GM18519 (cell line): ENCODE measurements around the gene EMILIN1.
"Not testable (repeated sequence)": the region's sequence is repeated elsewhere in the genome, so short reads cannot be mapped to it uniquely, and the experiment has no call there.

Experiments
- ATAC-seq: cut with Tn5 transposase; IDR thresholded peaks from one replicate; pipeline ENCODE4 v1.9.1; 2021; ENCODE audit warnings: mild to moderate bottlenecking, moderate library complexity; ENCODE audit not compliant: unreplicated experiment, low FRiP score

Gene EMILIN1

DNA sequence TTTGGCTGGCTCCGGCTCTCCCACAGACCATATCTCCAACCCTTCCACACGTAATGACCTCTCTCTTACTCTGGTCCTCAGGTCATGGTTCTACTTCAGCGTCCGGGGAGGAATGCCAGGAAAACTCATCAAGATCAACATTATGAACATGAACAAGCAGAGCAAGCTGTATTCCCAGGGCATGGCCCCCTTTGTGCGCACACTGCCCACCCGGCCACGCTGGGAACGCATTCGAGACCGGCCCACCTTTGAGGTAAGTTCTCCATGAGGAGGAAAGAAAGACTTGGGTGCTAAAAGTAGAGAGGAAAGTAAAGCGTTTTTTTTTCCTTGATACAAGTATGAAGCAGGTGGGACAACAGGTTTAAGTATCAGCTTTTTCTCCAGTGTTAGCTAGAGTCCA is 25.1 kb upstream of the EMILIN1 start:
- no peak for ATAC-seq

DNA sequence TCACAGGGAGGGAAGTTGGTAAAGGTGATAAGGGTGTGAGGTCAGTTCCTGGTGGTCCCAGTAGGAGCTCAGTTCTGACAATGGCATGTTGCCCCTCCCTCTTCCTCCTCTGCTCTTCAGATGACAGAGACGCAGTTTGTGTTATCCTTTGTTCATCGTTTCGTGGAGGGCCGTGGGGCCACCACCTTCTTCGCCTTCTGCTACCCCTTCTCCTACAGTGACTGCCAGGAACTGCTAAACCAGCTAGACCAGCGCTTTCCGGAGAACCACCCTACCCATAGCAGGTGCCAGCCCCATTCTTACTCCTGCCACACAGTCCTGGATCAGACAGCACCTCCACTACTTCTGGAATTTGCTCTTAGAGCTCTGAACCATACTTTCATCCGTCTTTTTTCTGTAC is 24.6 kb upstream of the EMILIN1 start:
- ATAC-seq: no peak

DNA sequence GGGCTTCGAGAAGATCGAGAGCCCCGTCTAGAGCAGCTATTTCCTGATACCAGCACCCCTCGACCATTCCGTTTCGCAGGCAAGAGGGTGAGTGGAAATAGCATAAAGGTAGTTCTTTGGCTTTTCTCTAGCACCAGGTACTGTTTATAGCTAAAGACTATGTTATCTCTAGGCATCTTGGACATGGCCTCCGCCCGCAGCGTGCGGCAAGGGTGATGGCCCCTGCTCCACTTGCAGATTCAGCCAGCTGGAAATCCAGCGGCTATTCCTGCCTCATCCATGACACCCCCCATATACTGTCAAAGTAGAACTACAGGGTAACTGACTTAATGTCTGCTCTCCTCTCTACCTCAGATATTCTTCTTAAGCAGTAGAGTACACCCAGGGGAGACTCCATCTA is 23.7 kb upstream of the EMILIN1 start:
- no peak for ATAC-seq

DNA sequence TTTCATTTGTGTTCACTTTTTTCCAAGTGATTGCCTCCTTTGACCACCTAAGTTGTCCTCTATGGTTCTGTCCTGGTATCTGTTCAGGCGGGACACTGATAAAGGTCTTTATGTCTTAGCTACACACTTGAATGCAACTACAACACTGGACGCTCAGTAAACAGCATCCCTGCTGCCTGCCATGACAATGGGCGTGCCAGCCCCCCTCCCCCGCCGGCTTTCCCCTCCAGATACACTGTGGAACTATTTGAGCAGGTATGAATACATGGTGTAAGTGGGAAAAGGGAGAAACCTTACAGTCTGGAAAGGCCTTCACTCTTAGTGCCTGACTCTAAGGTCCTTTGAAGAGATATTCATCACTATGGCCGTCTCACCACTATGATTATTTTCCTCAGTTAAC is 21.2 kb upstream of the EMILIN1 start:
- ATAC-seq: no peak

DNA sequence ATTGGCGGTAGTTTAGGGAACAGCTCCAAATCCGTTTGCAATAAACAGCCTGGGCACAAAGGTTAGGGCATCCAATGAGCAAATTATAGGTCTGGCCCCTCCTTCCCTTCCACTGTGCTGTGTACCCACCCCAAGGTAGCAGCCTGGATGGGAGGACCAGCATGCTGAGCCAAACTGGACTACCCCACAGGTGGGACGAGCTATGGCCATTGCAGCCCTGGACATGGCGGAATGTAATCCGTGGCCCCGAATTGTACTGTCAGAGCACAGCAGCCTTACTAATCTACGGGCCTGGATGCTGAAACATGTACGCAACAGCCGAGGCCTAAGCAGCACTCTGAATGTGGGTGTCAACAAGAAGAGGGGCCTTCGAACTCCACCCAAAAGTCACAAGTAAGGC is 20.2 kb upstream of the EMILIN1 start:
- no peak for ATAC-seq

DNA sequence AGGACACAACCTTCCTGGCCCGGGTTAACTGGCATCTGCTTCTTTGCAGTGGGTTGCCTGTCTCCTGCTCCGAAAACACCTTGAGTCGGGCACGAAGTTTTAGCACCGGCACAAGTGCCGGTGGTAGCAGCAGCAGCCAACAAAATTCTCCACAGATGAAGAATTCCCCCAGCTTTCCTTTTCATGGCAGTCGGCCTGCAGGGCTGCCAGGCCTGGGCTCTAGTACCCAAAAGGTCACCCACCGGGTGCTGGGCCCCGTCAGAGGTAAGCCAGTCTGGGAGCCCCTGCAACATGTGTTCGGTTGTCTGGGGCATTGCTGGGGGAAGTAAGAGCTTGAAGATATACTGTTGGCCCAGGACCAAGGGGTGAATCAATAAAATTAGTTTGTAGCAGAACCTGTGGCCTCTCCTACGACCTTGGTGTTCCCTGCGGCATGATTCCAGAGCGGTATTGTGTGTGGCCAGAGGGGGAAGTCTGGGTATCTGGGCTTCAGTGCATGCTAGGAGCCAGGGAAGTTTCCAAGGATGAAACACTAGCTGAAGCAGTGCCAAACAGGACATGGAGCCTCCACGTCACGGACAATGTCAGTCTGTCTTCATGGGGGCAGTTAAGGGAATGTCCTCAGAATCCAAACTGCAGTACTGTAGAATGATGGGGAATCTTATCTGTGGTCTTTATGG is 19.1 kb upstream of the EMILIN1 start:
- no peak for ATAC-seq

DNA sequence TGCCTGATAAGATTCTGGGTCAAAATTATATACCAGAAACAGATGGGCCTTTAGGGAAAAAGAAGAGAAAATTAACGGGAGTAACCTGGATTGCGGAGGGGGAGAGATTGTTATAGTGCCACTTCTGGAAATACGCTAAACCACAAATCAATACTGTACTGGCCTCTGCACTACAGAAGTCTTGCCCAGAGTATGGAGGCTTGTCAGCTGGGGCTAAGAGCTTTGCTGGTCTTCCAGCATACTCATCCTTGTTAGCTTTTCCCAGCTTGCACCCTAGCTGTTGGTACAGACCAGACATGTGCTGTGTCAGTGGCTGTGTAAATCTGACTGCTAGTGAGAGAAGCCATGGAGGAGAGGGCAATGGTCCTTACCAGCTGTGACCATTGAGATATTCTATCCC is 18.1 kb upstream of the EMILIN1 start:
- no peak for ATAC-seq

DNA sequence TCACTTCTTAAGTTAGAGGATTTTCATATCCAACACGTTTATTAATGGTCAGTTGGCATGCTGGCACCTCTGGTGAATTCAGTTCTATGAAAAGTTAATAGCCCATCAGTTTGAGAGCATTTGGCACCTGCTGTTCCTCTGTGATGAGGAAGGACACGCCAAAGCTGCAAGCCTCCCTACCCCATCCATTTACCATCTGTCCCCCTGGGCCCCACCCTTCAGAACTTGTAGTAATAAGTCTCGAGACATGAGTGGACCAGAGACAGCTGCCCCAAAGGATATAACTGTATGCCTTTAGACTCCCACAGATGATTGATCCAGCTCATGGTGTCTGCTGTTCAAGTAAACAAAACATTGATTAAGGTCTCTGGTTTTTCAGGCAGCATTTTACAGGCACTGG is 13.3 kb upstream of the EMILIN1 start:
- no peak for ATAC-seq

DNA sequence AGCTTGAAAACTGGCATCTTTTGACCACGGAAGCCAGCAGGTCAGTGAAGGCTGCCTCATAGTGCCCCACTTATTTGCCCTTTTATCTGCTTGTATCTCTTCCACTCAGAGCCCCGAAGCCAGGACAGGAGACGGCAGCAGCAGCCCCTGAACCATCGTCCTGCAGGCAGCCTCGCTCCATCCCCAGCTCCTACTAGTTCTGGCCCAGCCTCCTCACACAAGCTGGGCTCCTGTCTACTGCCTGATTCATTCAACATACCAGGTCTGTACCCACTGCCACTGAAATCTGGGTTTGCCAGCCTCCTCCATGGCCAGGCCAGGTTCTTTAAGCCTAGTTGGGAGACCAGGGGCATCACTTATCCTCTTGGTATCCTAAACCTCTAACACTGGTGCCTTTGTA is 11.0 kb upstream of the EMILIN1 start:
- ATAC-seq: no peak

DNA sequence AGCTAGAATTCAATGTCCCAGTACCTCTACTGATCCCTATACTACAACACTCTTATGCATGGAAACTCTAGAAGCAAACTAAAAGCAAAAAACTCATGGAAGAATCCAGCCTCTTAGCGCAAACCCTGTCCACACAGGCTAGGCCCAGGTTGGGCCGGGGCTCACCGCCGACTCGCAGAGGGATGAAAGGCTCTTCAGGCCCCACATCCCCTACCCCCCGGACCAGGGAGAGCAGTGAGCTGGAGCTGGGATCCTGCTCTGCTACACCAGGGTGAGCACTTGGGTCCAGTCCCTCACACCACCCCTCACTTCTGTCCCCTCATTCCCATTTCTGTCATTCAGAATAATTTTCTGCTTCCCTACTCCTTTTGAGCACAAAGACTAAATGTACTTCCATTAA is 9.0 kb upstream of the EMILIN1 start:
- no peak for ATAC-seq

DNA sequence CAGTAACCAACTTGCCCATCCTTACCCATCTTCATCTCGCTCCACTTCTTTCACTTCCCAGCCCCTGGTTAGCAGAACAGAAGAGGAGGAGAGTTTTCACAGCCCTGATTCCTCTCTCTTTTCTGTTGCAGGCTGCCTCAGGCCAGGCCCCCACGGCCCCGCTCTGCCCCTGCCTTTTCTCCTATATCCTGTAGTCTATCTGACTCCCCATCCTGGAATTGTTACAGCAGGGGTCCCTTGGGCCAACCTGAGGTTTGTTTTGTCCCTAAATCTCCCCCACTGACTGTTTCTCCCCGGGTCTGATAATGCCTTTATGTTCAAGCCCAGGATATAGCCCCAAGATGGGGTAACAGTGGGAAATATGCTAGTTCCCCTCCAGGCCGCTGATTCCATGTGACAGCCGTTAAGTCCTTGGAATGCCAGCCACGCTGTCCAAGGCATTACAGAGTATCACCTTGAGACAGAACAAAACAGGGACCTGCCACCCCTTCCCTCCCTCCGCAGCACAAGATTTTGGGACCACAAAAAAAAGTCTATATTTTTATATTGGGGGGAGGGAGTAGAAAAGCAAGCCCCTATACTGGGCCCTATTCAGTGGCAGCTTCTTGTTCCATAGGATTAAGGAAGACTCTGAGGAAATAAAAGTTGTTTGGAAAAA is 8.3 kb upstream of the EMILIN1 start:
- ATAC-seq: no peak

DNA sequence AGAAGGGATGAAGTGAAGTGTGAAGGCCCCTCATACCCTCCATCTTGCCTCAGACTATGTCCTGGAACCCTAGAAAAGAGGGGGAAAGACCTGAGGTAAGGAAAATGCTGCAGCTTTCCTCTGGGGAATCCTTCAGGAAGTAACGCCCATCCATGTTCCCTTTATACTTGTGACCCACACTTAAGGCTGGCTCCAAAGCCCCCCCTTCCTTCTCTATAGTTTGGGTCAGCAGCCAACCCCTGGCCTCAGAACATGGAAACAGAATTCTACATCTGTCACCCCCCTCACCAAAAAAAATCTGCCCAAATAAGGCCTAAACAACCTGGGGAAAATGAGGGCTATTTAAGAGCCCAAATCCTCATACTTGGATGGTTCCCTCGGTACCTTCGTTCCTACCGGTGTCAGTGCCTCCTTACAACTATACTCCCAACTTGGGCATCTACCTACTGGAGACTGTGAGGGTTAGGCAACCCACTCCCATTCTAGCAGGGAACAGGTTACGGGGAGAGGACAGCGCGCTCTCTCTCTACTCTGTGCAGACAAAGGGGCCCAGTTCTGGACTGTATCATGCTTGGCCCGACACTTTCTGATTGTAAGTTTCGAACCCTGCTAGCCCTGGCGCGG is 7.7 kb upstream of the EMILIN1 start:
- no peak for ATAC-seq

DNA sequence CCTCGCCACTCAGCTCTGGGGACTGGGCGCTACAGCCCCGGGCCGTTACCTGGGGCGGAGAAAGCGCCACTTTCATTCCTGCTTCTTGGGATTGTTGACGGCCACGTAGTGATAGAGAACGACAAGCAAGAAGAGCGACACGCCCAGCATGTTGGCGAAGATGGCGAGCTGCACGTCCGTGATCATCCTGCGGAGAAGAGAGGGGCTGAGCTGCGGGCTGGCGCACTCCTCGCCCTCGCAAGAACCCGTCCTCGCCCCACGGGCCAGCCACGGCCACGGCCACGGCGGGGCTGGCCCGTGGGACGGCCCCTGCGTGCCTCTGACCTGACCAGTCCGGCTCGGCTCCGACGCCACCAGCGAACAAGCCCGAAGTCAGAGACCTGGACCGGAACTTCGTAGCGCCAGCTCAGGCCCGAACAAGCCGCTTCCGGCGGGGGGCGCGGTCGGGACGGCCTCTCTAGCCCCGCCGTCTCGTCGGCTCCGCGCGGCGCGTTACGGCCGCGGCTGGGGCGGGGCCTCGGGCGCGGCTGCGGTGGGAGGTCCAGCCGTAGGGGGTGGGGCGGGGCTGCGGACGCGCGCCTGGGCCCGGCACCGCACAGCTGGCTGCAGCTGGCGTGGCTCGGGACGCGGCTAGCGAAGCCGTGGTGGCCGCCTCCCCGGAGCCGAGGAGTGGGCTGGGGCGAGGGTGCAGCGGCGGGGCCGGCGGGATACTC is 7.0 kb upstream of the EMILIN1 start, which contains the start of gene OST4:
Gene OST4 (minus strand): TSS at position 378 of the 713 bp plus-strand sequence.
- peak; percentile 70 for ATAC-seq

DNA sequence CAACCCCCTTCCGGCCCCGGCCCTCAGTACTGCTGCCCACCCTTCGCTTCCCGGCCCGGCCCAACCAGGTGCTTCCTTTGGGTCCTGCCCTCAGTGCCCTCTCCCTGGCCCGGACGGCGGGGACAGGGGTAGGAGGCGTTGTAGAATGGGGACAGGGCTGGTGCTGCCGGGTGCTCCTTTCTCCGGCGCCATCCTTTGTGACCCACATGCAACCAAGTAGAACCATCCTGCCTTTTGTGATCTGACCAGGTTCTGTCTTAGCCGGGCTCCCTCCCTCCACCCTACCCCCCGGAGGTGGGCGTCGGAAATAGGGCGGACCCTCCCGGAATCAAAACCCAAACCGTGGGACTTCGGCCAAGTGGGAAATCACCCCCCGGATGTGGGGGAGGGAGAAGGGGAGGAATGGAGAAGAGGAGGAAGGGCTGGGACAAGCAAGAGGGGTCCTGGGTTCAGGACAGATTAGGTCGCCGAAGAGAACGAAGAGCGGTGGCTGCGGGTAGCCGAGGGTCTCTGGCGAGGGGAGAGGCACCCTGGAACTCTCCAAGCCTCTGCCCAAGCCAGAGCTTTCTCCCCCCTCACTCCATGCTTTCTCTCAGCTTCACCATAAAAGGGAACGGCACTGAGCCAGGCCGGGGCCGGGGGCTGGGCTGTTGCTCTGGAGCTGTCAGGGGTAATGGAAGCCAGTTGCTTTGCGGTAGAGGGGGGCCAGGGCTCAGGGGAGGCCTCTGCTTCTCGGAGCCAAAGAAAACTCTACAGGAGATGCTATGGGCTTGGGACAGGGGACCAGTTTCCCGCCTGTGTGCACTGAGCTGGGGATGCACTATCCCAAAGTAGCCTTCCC is 6.2 kb upstream of the EMILIN1 start:
- no peak for ATAC-seq

DNA sequence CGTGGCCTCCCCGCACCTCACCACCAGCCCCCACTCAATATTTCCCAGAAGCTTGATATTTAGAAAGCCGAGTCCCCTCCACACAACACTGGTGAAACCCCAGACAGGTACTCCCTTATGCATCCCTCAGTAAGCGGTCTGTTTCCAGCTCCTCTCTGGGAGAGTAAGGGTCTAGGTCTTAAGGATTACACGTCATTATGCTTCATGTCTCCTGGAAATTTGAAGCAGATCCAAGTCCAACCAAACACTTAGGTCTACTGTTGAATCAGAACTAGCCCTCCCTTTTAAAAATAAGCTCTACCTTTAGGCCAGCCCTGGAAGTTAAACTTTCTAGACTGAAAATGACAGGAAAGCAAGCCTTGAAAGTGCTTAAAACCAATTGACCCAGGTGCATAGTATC is 5.5 kb upstream of the EMILIN1 start:
- ATAC-seq: no peak

DNA sequence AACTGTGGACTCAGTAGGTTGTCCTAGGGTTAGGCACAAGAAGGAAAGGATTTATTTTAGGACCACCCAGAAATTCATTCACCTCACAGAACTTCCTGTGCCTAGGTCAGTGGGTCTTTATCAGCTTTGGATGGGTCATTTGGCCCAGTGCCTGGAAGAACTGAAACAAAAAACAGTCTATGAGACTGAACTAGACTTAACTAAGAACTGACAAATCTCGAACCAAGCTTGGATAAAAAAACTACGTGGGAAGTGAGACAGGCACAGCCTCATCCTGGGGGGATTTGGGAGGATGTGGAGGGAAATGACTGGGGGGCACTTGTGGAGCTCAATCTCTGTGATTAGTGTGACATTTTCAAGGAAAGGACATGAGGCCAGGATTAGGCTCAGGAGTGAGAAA is 4.6 kb upstream of the EMILIN1 start:
- no peak for ATAC-seq

DNA sequence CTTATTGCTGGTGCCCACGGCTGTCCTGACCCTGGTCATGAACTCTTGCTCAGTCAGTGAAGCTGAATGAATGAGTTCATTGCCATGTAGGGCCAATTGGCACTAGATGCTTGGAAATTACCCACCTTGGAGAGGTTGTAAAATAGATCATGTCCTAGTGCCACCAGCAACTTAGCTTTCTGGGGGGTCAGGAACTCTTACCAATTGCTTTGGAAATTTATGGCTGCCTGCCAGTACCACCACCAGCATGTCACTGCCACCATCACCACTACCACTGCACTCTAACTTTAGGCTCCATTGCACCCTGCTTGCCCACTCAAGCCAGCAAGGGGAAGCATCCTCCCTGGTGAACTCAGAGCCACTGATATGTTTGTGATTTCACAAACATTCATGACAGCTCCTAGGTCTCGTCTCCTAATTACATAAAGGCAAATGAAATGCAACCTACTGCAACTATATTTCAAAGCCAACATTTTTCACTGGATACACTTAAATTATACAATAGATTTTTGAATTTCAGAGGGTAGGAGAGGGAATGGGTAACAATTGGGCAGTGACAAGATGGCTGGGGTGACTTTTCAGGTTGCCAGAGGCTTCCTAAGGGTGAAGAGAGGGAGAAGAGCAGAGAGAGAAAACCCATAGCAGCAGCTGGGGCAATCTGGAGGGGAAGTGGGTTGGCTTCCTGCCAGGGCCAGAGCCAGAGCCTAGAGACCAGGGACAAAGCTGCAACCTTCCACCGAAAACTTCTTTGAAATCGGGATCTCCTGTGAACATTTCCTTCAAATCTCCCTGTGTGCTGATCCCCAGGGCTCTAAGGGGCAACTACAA is 3.5 kb upstream of the EMILIN1 start:
- no peak for ATAC-seq

DNA sequence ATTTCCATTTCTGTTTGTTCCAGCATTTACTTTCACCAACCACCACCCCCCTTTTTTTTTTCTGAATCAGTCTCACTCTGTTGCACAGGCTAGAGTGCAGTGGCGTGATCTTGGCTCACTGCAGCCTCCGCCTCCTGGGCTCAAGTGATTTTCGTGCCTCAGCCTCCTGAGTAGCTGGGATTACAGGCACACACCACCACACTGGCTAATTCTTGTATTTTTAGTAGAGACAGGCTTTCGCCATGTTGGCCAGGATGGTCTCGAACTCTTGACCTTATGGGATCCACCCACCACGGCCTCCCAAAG is 2.9 kb upstream of the EMILIN1 start:
- not testable (repeated sequence) for ATAC-seq

DNA sequence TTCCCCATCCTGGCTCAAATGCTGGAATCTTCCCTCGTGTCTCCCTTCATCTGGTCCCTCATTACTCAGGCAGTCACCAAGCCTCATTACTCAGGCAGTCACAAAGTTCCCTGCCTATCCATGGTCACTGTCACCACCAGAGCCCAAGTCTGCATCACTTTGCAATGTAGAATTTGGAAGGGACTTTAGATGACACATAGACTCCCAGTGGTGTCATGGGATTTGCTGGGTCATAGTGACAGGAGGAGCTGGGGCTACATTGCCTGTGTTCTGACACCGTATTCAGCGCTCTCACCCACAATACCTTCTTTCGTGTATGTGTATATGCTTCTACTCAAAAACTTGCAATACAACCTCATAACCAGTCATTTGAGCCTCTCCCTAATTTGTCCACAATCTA is 2.1 kb upstream of the EMILIN1 start:
- no peak for ATAC-seq

DNA sequence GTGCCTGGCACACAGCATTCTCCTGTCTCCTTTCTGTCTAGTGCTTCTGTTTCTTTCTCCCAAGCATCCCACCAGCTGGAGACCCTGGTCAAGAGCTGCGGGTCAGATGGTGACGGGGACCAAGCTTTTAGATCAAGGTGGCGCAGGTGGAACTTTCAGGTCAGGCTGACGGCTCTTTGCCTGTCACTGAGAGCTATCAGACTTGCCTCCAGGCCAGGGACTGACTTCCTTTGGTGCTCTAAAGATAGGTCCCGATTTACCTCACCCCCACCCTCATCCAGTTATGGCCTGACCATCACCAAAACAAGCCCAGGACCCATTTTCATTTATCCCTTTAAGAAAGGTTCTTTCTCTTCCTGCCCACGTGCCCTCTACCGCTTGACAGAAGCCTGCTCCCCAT is 1.2 kb upstream of the EMILIN1 start:
- no peak for ATAC-seq
